Measurements from ENCODE around the gene DUSP22. TPM values are rescaled to one million over a fixed set of nuclear protein-coding genes. Genes with fewer than 3 reads are reported as not detected.

Gene DUSP22
- total and polyA plus RNA-seq, 2 donors (not counting 1 experiment from before 2014, with no cell fraction given), result 117 to 133 TPM

DNA sequence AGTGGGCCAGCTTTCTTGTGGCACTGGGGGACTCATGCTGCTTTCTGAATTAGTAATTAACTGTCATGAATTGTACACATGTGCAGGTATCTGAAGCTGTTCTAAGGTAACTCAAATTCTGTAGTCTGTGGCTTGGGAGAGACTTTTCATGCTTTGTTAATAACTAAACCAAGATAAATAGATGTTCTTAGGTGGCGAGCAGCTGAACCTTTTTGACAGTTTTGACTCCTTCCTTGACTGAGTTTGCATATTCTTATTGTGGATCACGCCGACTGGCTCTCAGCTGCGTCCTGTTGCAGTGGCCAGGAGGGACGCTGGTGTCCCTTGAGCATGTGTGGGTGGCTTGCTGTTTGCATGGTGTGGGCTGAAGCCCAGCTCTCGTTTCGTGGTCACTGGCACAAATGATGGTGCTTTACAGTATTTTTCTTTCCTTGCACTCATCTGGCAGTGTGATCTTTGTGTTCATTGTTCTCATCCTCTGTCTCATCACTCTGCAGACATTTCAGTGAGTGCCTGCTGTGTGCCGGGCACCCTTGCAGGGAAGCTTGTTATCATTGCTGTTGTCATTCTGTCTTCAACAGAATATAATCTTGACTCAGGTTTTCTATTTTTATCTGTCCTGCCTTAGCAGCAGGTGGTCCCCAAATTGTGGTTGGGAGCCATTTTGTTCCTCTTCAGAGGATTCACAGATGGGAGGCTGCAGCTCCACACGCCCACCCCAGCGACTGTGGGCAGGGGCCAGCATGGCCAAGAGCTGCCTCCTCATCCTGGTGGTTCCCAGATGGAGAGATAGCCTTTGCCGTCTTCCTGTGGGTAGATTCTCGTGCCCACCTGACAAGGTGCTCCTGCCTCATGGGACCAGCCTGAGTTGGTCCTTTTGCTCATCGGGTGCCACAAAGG, 39.6 kb downstream of the DUSP22 start:
- Histone ChIP-seq H3K27me3 (replicated peaks in 1 of 4; ENCODE audit: control extremely low read depth in 1 of 4, control insufficient read depth in 3 of 4, insufficient read depth in 4 of 4, low read length in 3 of 4) (no peaks in the 10 kb centered on the region), H4K20me1 (ENCODE audit: control insufficient read depth, insufficient read depth, low read length, poor library complexity, severe bottlenecking) (no peaks in the 10 kb centered on the region), H3K27ac (ENCODE audit: low read length in 2 of 2) (no peak overlapping the region), H2AFZ (ENCODE audit: insufficient read depth, low read depth, low read length, poor library complexity, severe bottlenecking) (peak overlapping the region; percentile 31), H3K4me1 (ENCODE audit: control insufficient read depth in 2 of 2, insufficient read depth in 2 of 2, low read length in 2 of 2) (peaks cover 60 to 88% of the 10 kb centered on the region in 2 donors), H3K9ac (ENCODE audit: low read length) (peak overlapping the region; percentile 1), H3K36me3 (replicated peaks in 1 of 2; ENCODE audit: control extremely low read depth in 1 of 2, control insufficient read depth in 1 of 2, extremely low read depth in 1 of 2, insufficient read depth in 2 of 2, low read length in 1 of 2) (peaks cover 0 to 12% of the 10 kb centered on the region in 2 experiments), H3K4me2 (replicated peaks; ENCODE audit: low read depth, low read length, poor library complexity, severe bottlenecking) (peak overlapping the region; percentile 57), H3K4me3 (ENCODE audit: control extremely low read depth in 1 of 5, extremely low read depth in 1 of 5, insufficient read depth in 1 of 5, low read depth in 2 of 5, low read length in 4 of 5) (peak overlapping the region in 1 of 5 experiments; percentile 37), H3K9me3 (ENCODE audit: control extremely low read depth in 1 of 3, control insufficient read depth in 2 of 3, insufficient read depth in 1 of 3, low read length in 2 of 3) (no peaks in the 10 kb centered on the region), H3K79me2 (ENCODE audit: control insufficient read depth, insufficient read depth, low read length) (peaks cover 82% of the 10 kb centered on the region)
- ChIA-PET CTCF (interaction anchor here (1.0 to 3.1 kb wide), 11 partner anchors 9 to 219 kb away, joined by 3 to 11 read pairs (median 4); partner anchors contain the start of gene DUSP22), POLR2A (interaction anchor here (1.0 to 2.1 kb wide), 5 partner anchors 9 to 155 kb away, joined by 3 to 11 read pairs (median 3); no protein-coding TSS in a partner anchor)
- peak; percentile 50 for DNase-seq
- TF ChIP-seq, protein P1, sequence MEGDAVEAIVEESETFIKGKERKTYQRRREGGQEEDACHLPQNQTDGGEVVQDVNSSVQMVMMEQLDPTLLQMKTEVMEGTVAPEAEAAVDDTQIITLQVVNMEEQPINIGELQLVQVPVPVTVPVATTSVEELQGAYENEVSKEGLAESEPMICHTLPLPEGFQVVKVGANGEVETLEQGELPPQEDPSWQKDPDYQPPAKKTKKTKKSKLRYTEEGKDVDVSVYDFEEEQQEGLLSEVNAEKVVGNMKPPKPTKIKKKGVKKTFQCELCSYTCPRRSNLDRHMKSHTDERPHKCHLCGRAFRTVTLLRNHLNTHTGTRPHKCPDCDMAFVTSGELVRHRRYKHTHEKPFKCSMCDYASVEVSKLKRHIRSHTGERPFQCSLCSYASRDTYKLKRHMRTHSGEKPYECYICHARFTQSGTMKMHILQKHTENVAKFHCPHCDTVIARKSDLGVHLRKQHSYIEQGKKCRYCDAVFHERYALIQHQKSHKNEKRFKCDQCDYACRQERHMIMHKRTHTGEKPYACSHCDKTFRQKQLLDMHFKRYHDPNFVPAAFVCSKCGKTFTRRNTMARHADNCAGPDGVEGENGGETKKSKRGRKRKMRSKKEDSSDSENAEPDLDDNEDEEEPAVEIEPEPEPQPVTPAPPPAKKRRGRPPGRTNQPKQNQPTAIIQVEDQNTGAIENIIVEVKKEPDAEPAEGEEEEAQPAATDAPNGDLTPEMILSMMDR (IDR thresholded peaks at IDR 0.05), result no peak
- TF ChIP-seq EZH2 (IDR thresholded peaks at IDR 0.05; ENCODE audit: borderline replicate concordance, insufficient read depth, low read depth, low read length, poor library complexity, severe bottlenecking), result no peak
- no peak for ATAC-seq (ENCODE audit: low read depth)
- H3K27me3 Mint-ChIP-seq, result no peaks in the 10 kb centered on the region
- no peak overlapping the region for H3K27ac Mint-ChIP-seq
- H3K4me3 Mint-ChIP-seq, result no peak overlapping the region
- intact Hi-C loops (cut with micrococcal nuclease), result loop anchor here (2.0 kb wide), 1 partner anchor 13 kb away; no protein-coding TSS in a partner anchor
- 52% methylated on average over 13 of the region's 13 CpGs for WGBS (ENCODE audit: insufficient coverage)
- no peaks in the 10 kb centered on the region for H3K9me3 Mint-ChIP-seq (ENCODE audit: insufficient read depth)
- peaks cover 18% of the 10 kb centered on the region for H3K4me1 Mint-ChIP-seq
